ENCODE data around the gene DCLRE1B.

Gene DCLRE1B

DNA sequence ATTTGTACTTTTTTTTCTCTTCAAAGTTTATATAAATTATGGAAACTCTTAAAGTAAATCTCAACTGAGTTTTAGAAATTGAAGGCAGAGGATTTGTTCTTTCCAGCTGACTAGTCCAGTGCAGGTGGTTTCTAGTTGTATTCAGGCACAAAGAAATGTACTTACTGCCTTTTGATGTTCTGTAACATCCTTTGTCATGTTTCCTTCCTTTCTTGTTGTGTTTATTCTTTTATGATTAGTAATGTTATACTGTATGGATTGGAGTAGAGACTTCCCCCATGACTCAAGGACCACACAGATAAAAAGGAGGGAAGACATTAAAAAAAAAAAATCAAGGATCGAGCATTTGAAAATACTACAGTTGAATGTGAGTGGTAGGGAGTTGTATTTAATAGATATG lies 32.0 kb downstream of the DCLRE1B start:
- H3K4me1 ChIP-seq (ENCODE audit: insufficient read depth, low read length, severe bottlenecking): peaks cover 88% of the 10 kb centered on the region
- H3K9ac ChIP-seq (ENCODE audit: low read length): no peak overlapping the region
- no peak overlapping the region for H3K4me3 ChIP-seq (ENCODE audit: low read depth, low read length, poor library complexity, severe bottlenecking)
- H2AFZ ChIP-seq (ENCODE audit: low read length): no peak overlapping the region
- no peaks in the 10 kb centered on the region for H3F3A ChIP-seq (ENCODE audit: insufficient read depth, low read length)
- peaks cover 16% of the 10 kb centered on the region for H3K36me3 ChIP-seq (ENCODE audit: insufficient read depth, low read length)
- H3K4me2 ChIP-seq (ENCODE audit: low read length): peak overlapping the region; percentile 2; the same call in 1 of the 2 replicates
- H3K9me2 ChIP-seq (ENCODE audit: low read depth, low read length): no peaks in the 10 kb centered on the region
- no peak for TF ChIP-seq EZH2 (IDR thresholded peaks at IDR 0.05; ENCODE audit: borderline replicate concordance, low read length)
- TF ChIP-seq, protein P1, sequence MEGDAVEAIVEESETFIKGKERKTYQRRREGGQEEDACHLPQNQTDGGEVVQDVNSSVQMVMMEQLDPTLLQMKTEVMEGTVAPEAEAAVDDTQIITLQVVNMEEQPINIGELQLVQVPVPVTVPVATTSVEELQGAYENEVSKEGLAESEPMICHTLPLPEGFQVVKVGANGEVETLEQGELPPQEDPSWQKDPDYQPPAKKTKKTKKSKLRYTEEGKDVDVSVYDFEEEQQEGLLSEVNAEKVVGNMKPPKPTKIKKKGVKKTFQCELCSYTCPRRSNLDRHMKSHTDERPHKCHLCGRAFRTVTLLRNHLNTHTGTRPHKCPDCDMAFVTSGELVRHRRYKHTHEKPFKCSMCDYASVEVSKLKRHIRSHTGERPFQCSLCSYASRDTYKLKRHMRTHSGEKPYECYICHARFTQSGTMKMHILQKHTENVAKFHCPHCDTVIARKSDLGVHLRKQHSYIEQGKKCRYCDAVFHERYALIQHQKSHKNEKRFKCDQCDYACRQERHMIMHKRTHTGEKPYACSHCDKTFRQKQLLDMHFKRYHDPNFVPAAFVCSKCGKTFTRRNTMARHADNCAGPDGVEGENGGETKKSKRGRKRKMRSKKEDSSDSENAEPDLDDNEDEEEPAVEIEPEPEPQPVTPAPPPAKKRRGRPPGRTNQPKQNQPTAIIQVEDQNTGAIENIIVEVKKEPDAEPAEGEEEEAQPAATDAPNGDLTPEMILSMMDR (IDR thresholded peaks at IDR 0.05; ENCODE audit: low read length): no peak
- H4K20me1 ChIP-seq (ENCODE audit: insufficient read depth, low read length): no peaks in the 10 kb centered on the region
- H3K27me3 ChIP-seq (ENCODE audit: insufficient read depth, low read length): no peaks in the 10 kb centered on the region
- H3K9me3 ChIP-seq (ENCODE audit: low read length): no peaks in the 10 kb centered on the region
- peaks cover 81% of the 10 kb centered on the region for H3K79me2 ChIP-seq (ENCODE audit: insufficient read depth, low read length)
- H3K27ac ChIP-seq (ENCODE audit: low read depth, low read length, poor library complexity, severe bottlenecking): peak overlapping the region; percentile 21

DNA sequence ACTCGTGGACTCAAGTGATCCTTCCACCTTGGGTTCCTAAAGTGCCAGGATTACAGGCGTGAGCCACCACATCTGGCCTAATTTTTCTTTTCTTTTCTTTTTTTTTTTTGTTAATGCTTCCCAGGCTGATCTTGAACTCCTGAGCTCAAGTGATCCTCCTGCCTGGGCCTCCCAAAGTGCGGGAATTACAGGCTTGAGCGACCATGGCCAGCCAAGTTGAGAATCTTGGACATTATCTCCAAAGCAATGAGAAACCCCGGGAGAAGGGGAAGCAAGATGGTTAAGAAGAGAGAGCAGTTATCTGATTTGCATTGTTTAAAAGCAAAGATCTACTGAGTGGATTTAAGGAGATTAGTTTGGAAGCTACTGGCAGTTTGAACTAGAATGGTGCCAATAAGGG lies 33.1 kb downstream of the DCLRE1B start:
- Histone ChIP-seq H3K27ac (ENCODE audit: low read depth, low read length, poor library complexity, severe bottlenecking) (peak overlapping the region; percentile 92), H2AFZ (ENCODE audit: low read length) (no peak overlapping the region), H3K9ac (ENCODE audit: low read length) (no peak overlapping the region), H3K79me2 (ENCODE audit: insufficient read depth, low read length) (peaks cover 81% of the 10 kb centered on the region), H4K20me1 (ENCODE audit: insufficient read depth, low read length) (no peaks in the 10 kb centered on the region), H3F3A (ENCODE audit: insufficient read depth, low read length) (no peaks in the 10 kb centered on the region), H3K9me2 (ENCODE audit: low read depth, low read length) (no peaks in the 10 kb centered on the region), H3K4me1 (ENCODE audit: insufficient read depth, low read length, severe bottlenecking) (peaks cover 78% of the 10 kb centered on the region), H3K9me3 (ENCODE audit: low read length) (no peaks in the 10 kb centered on the region), H3K4me2 (ENCODE audit: low read length) (no peak overlapping the region), H3K36me3 (ENCODE audit: insufficient read depth, low read length) (peaks cover 22% of the 10 kb centered on the region), H3K4me3 (ENCODE audit: low read depth, low read length, poor library complexity, severe bottlenecking) (no peak overlapping the region), H3K27me3 (ENCODE audit: insufficient read depth, low read length) (no peaks in the 10 kb centered on the region)
- no peak for TF ChIP-seq EZH2 (IDR thresholded peaks at IDR 0.05; ENCODE audit: borderline replicate concordance, low read length)
- TF ChIP-seq, protein P1 (IDR thresholded peaks at IDR 0.05; ENCODE audit: low read length): no peak

DNA sequence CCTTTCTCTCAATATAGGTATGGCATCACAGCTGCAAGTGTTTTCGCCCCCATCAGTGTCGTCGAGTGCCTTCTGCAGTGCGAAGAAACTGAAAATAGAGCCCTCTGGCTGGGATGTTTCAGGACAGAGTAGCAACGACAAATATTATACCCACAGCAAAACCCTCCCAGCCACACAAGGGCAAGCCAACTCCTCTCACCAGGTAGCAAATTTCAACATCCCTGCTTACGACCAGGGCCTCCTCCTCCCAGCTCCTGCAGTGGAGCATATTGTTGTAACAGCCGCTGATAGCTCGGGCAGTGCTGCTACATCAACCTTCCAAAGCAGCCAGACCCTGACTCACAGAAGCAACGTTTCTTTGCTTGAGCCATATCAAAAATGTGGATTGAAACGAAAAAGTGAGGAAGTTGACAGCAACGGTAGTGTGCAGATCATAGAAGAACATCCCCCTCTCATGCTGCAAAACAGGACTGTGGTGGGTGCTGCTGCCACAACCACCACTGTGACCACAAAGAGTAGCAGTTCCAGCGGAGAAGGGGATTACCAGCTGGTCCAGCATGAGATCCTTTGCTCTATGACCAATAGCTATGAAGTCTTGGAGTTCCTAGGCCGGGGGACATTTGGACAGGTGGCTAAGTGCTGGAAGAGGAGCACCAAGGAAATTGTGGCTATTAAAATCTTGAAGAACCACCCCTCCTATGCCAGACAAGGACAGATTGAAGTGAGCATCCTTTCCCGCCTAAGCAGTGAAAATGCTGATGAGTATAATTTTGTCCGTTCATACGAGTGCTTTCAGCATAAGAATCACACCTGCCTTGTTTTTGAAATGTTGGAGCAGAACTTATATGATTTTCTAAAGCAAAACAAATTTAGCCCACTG lies 35.5 kb downstream of the DCLRE1B start:
- Histone ChIP-seq H3K9ac (ENCODE audit: low read length) (peak overlapping the region; percentile 47; the same call in 1 of the 2 replicates), H3K79me2 (ENCODE audit: insufficient read depth, low read length) (peaks cover 72% of the 10 kb centered on the region), H3K9me2 (ENCODE audit: low read depth, low read length) (no peaks in the 10 kb centered on the region), H2AFZ (ENCODE audit: low read length) (no peak overlapping the region), H3K27me3 (ENCODE audit: insufficient read depth, low read length) (no peaks in the 10 kb centered on the region), H3K27ac (ENCODE audit: low read depth, low read length, poor library complexity, severe bottlenecking) (peak overlapping the region; percentile 92), H3K4me1 (ENCODE audit: insufficient read depth, low read length, severe bottlenecking) (peaks cover 64% of the 10 kb centered on the region), H3K4me3 (ENCODE audit: low read depth, low read length, poor library complexity, severe bottlenecking) (peak overlapping the region; percentile 40), H3K9me3 (ENCODE audit: low read length) (no peaks in the 10 kb centered on the region), H3F3A (ENCODE audit: insufficient read depth, low read length) (no peaks in the 10 kb centered on the region), H3K4me2 (ENCODE audit: low read length) (peak overlapping the region; percentile 65), H3K36me3 (ENCODE audit: insufficient read depth, low read length) (peaks cover 37% of the 10 kb centered on the region), H4K20me1 (ENCODE audit: insufficient read depth, low read length) (no peaks in the 10 kb centered on the region)
- TF ChIP-seq, protein P1 (IDR thresholded peaks at IDR 0.05; ENCODE audit: low read length): no peak; the same call in 1 of the 2 replicates
- no peak for TF ChIP-seq EZH2 (IDR thresholded peaks at IDR 0.05; ENCODE audit: borderline replicate concordance, low read length)
